Keratinocyte (primary cell): ENCODE results near the gene NDUFS2.

Experiments used
- CTCF ChIP-seq, 3 experiments: IDR thresholded peaks in 1 of 3; conservative IDR thresholded peaks in 1 of 3; optimal IDR thresholded peaks in 1 of 3; 2 replicates in 2 of 3; 3 replicates in 1 of 3; pipeline versions ENCODE3 to v1.5.1; 2011; ENCODE audit warnings: low read length in 3 of 3, mild to moderate bottlenecking in 3 of 3, moderate library complexity in 2 of 3, control low read depth in 1 of 3, inconsistent platforms in 1 of 3; ENCODE audit not compliant: insufficient read depth in 2 of 3; ENCODE audit errors: extremely low read depth in 1 of 3
- EZH2 ChIP-seq: IDR thresholded peaks from one replicate; pipeline ENCODE4 v1.6.1; 2012; ENCODE audit warnings: inconsistent platforms, mild to moderate bottlenecking, low read length, moderate library complexity

DNA sequence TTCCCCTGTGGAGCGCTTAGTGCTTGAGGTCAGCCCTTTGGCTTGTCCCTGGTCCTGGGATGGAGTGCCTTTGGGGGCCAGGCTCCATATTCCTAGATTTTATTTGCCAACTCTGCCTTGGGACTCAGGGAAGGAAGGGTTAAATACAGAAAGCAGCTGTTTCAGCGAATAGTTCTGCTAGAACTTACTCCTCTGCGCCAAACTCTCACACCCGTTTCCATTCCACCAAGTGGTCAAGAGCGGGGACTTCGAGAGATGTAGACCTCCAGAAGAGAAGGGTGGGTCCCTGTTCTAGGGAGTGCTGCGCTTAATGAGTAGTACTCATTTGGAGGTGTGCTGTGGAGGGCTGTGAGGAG is 23.0 kb downstream of the NDUFS2 start:
- TF ChIP-seq CTCF (optimal IDR thresholded peaks at IDR 0.05 in 1 of 3, IDR thresholded peaks at IDR 0.05 in 1 of 3, conservative IDR thresholded peaks at IDR 0.05 in 1 of 3; ENCODE audit: extremely low read depth in 1 of 3, insufficient read depth in 2 of 3, low read length in 3 of 3) (no peak), EZH2 (no peak)
